ENCODE measurements around the gene PTPN7. TPM values are rescaled to one million over a fixed set of nuclear protein-coding genes. Genes with fewer than 3 reads are reported as not detected.

The PTPN7 gene
- total RNA-seq, 1 experiment from 2014 or later: 0.33 TPM

DNA sequence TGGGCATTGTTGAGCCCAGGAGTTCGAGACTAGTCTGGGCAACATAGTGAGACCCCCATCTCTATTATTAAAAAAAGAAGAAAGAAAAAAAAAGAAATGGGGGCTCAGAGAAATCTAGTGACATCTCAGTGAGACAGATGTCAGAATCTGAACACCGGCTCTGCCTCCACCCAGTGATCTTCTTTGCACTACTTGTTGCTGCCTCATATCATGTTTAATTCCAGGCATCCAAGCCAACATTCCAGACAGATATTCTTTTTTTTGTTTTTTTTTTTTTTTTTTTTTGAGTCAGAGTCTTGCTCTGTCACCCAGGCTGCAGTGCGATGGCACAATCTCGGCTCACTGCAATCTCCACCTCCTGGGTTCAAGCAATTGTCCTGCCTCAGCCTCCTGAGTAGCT, 10.8 kb downstream of the PTPN7 start:
- no peaks in the 10 kb centered on the region for H3K36me3 ChIP-seq (ENCODE audit: control insufficient read depth, insufficient read depth, low read length)
- TF ChIP-seq SIN3A (IDR thresholded peaks at IDR 0.05; ENCODE audit: borderline replicate concordance, insufficient read depth, low read depth, low read length) (no peak), POLR2AphosphoS5 (IDR thresholded peaks at IDR 0.05; ENCODE audit: low read depth, low read length) (no peak), REST (IDR thresholded peaks at IDR 0.05; ENCODE audit: insufficient read depth in 1 of 2, low read depth in 2 of 2, low read length in 1 of 2) (no peak), TCF7L2 (IDR thresholded peaks at IDR 0.05; ENCODE audit: low read depth, low read length) (no peak)
- TF ChIP-seq, protein P1, sequence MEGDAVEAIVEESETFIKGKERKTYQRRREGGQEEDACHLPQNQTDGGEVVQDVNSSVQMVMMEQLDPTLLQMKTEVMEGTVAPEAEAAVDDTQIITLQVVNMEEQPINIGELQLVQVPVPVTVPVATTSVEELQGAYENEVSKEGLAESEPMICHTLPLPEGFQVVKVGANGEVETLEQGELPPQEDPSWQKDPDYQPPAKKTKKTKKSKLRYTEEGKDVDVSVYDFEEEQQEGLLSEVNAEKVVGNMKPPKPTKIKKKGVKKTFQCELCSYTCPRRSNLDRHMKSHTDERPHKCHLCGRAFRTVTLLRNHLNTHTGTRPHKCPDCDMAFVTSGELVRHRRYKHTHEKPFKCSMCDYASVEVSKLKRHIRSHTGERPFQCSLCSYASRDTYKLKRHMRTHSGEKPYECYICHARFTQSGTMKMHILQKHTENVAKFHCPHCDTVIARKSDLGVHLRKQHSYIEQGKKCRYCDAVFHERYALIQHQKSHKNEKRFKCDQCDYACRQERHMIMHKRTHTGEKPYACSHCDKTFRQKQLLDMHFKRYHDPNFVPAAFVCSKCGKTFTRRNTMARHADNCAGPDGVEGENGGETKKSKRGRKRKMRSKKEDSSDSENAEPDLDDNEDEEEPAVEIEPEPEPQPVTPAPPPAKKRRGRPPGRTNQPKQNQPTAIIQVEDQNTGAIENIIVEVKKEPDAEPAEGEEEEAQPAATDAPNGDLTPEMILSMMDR (IDR thresholded peaks at IDR 0.05): no peak
- DNase-seq (ENCODE audit: low read depth, low spot score): no peak
- no TSS peak for BruUV-seq (replicated peaks)
- intact Hi-C loops (cut with micrococcal nuclease; ENCODE audit: unreplicated experiment) (no loop called here), in situ Hi-C loops (cut with HindIII; ENCODE audit: low pct_unique_long_range_greater_than_20kb, low sequenced_read_pairs) (no loop called here)
- H3K27me3 ChIP-seq (ENCODE audit: control insufficient read depth, insufficient read depth, low read length): no peaks in the 10 kb centered on the region
- H3K27ac ChIP-seq (ENCODE audit: low read length): no peak overlapping the region
- no peak overlapping the region for H3K4me3 ChIP-seq (ENCODE audit: low read depth in 2 of 2, low read length in 2 of 2)
- ChIA-PET CTCF (no interaction called here), POLR2A (no interaction called here)
- peaks cover 5% of the 10 kb centered on the region for H3K4me1 ChIP-seq (ENCODE audit: control insufficient read depth, insufficient read depth, low read length)
- ATAC-seq: no peak
- no peaks in the 10 kb centered on the region for H3K9me3 ChIP-seq (ENCODE audit: control insufficient read depth, insufficient read depth, low read depth, low read length)

GRCh38 chr1:202148391-202148790, 12.0 kb downstream of the PTPN7 start:
- H3K27me3 ChIP-seq (ENCODE audit: control insufficient read depth, insufficient read depth, low read length): no peaks in the 10 kb centered on the region
- H3K27ac ChIP-seq (ENCODE audit: low read length): no peak overlapping the region
- no TSS peak for BruUV-seq (replicated peaks)
- POLR2A ChIA-PET: no interaction called here
- in situ Hi-C loops (cut with HindIII; ENCODE audit: low pct_unique_long_range_greater_than_20kb, low sequenced_read_pairs): no loop called here
- no peaks in the 10 kb centered on the region for H3K9me3 ChIP-seq (ENCODE audit: control insufficient read depth, insufficient read depth, low read depth, low read length)
- peaks cover 5% of the 10 kb centered on the region for H3K4me1 ChIP-seq (ENCODE audit: control insufficient read depth, insufficient read depth, low read length)
- intact Hi-C loops (cut with micrococcal nuclease; ENCODE audit: unreplicated experiment): no loop called here
- H3K4me3 ChIP-seq (ENCODE audit: low read depth in 2 of 2, low read length in 2 of 2): no peak overlapping the region
- peaks cover 2% of the 10 kb centered on the region; the same call in 1 of the 2 replicates for H3K36me3 ChIP-seq (ENCODE audit: control insufficient read depth, insufficient read depth, low read length)
- ATAC-seq: no peak
- no peak for DNase-seq (ENCODE audit: low read depth, low spot score)
- CTCF ChIA-PET: no interaction called here
- TF ChIP-seq, protein P1 (IDR thresholded peaks at IDR 0.05): no peak
- TF ChIP-seq SIN3A (IDR thresholded peaks at IDR 0.05; ENCODE audit: borderline replicate concordance, insufficient read depth, low read depth, low read length): no peak
- TF ChIP-seq POLR2AphosphoS5 (IDR thresholded peaks at IDR 0.05; ENCODE audit: low read depth, low read length): no peak
- TF ChIP-seq REST (IDR thresholded peaks at IDR 0.05; ENCODE audit: insufficient read depth in 1 of 2, low read depth in 2 of 2, low read length in 1 of 2): no peak

Measured in Panc1 (cell line).